HepG2 (cell line): ENCODE measurements around the gene GMNN. TPM values are rescaled to one million over a fixed set of nuclear protein-coding genes. Genes with fewer than 3 reads are reported as not detected.

Source experiments
- ATAC-seq: fragments of 200-7000 bp; cut with Tn5 transposase; 3 replicates; pipeline ENCODE4 v1.9.1; 2020; ENCODE audit warnings: mild to moderate bottlenecking, moderate library complexity
- BruUV-seq: library from RNA; stranded (reverse); fragments of 400-500 nt; replicated peaks from 2 replicates; lab custom pipeline; 2021; lab: Mats Ljungman, UMichigan
- CTCF ChIA-PET: fragments of 300-600 bp; formaldehyde crosslinking; extraction: SDS; loops from one replicate; lab custom pipeline; 2021; ENCODE audit warnings: low total read pairs, inconsistent platforms, low intra/inter-chr PET ratio; lab: Yijun Ruan, JAX
- POLR2A ChIA-PET: fragments of 350-600 bp; sonication (Branson Sonifier 250); formaldehyde crosslinking; loops from one replicate; lab custom pipeline; 2020; ENCODE audit warnings: antibody characterized with exemption, inconsistent platforms; lab: Yijun Ruan, JAX
- DNase-seq: peaks from one replicate; pipeline ENCODE4 v3.0.0-alpha.2; 2015; ENCODE audit warnings: low spot score
- FAIRE-seq: peaks from 3 replicates; lab custom pipeline; 2011; peaks lifted over from hg19 to GRCh38; lab: Jason Lieb, UNC
- H2AFZ ChIP-seq: one replicate; pipeline ENCODE4 v1.6.1; 2011; ENCODE audit warnings: low read length, inconsistent platforms
- H3K27ac ChIP-seq: fragments of 300-600 bp; 3 replicates; pipeline ENCODE4 v1.8.0; 2011; ENCODE audit warnings: mixed run types, mild to moderate bottlenecking, mixed read lengths, low read length, inconsistent platforms; ENCODE audit not compliant: insufficient read depth; ENCODE audit errors: extremely low read length
- H3K27me3 ChIP-seq, 2 experiments: fragments of 200-600 bp in 1 of 2; 2 replicates in 1 of 2; 3 replicates in 1 of 2; pipeline versions ENCODE4 v1.6.0 to v1.8.0; 2011; ENCODE audit warnings: low read length in 2 of 2, mild to moderate bottlenecking in 2 of 2, moderate library complexity in 2 of 2, inconsistent platforms in 1 of 2; ENCODE audit not compliant: insufficient read depth in 2 of 2, control insufficient read depth in 1 of 2
- H3K36me3 ChIP-seq, 2 experiments: fragments of 200-600 bp in 1 of 2; replicated peaks in 1 of 2; 2 replicates in 1 of 2; 3 replicates in 1 of 2; pipeline versions ENCODE4 v1.5.1 to v1.8.0; 2011; ENCODE audit warnings: low read length in 2 of 2, inconsistent platforms in 1 of 2; ENCODE audit not compliant: insufficient read depth in 2 of 2, control insufficient read depth in 1 of 2
- H3K4me1 ChIP-seq: 2 replicates; pipeline ENCODE4 v1.5.1; 2012; ENCODE audit warnings: low read length, inconsistent platforms; ENCODE audit not compliant: insufficient read depth
- H3K4me2 ChIP-seq: 2 replicates; pipeline ENCODE4 v1.6.0; 2011; ENCODE audit warnings: low read depth, low read length, inconsistent platforms
- H3K4me3 ChIP-seq, 3 experiments: fragments of 200-600 bp in 1 of 3; sonication (generic), shearing (Covaris generic) in 1 of 3; replicated peaks in 1 of 3; 2 replicates each; pipeline ENCODE4 v1.5.1; 2011 to 2016; ENCODE audit warnings: low read length in 3 of 3, inconsistent platforms in 2 of 3, low read depth in 2 of 3, mild to moderate bottlenecking in 2 of 3, control low read depth in 1 of 3, mixed read lengths in 1 of 3; ENCODE audit not compliant: insufficient read depth in 1 of 3
- H3K79me2 ChIP-seq: one replicate; pipeline ENCODE4 v1.6.1; 2011; ENCODE audit warnings: low read length, inconsistent platforms; ENCODE audit not compliant: insufficient read depth
- H3K9ac ChIP-seq: 2 replicates; pipeline ENCODE4 v1.6.0; 2011; ENCODE audit warnings: mild to moderate bottlenecking, low read depth, low read length, inconsistent platforms; ENCODE audit not compliant: insufficient read depth
- H3K9me3 ChIP-seq: 2 replicates; pipeline ENCODE4 v1.5.1; 2012; ENCODE audit warnings: mild to moderate bottlenecking, low read length
- H4K20me1 ChIP-seq: 2 replicates; pipeline ENCODE4 v1.6.0; 2011; ENCODE audit warnings: inconsistent platforms, mild to moderate bottlenecking, low read length, moderate library complexity; ENCODE audit not compliant: insufficient read depth
- HNF4A ChIP-seq: sonication (generic); formaldehyde crosslinking; IDR thresholded peaks from 2 replicates; pipeline ENCODE4 v1.4.0; 2020; ENCODE audit warnings: missing genetic modification reagents
- MAFF ChIP-seq: IDR thresholded peaks from 2 replicates; pipeline ENCODE4 v1.6.1; 2011; ENCODE audit warnings: low read depth, low read length, improper control_type of control experiment
- MAFK ChIP-seq, 2 experiments: IDR thresholded peaks in 1 of 2; conservative IDR thresholded peaks in 1 of 2; 2 replicates each; pipeline ENCODE4 v1.6.1; 2011; ENCODE audit warnings: improper control_type of control experiment in 2 of 2, low read length in 2 of 2
- NFE2L2 ChIP-seq: fragments of 150-350 bp; IDR thresholded peaks from 2 replicates; pipeline ENCODE4 v1.6.1; 2014; ENCODE audit warnings: low read length
- NFIB ChIP-seq: sonication (generic); formaldehyde crosslinking; IDR thresholded peaks from 2 replicates; pipeline ENCODE4 v1.9.0; 2021; ENCODE audit warnings: missing genetic modification reagents, mild to moderate bottlenecking, borderline replicate concordance
- RARA ChIP-seq: IDR thresholded peaks from 2 replicates; pipeline ENCODE4 v1.6.1; 2016; ENCODE audit warnings: missing genetic modification reagents, missing compliant biosample characterization
- ZBTB42 ChIP-seq: sonication (generic); formaldehyde crosslinking; IDR thresholded peaks from 2 replicates; pipeline ENCODE4 v1.5.0; 2020; ENCODE audit warnings: mild to moderate bottlenecking, missing genetic modification reagents
- ZFP90 ChIP-seq: sonication (generic); formaldehyde crosslinking; IDR thresholded peaks from 2 replicates; pipeline ENCODE4 v1.8.0; 2022; ENCODE audit warnings: missing genetic modification reagents, mild to moderate bottlenecking, inconsistent platforms, borderline replicate concordance
- ZFY ChIP-seq: sonication (generic); formaldehyde crosslinking; IDR thresholded peaks from 2 replicates; pipeline ENCODE4 v1.4.0; 2020; ENCODE audit warnings: missing genetic modification reagents
- ZMYM4 ChIP-seq: sonication (generic); formaldehyde crosslinking; IDR thresholded peaks from 2 replicates; pipeline ENCODE4 v1.8.1; 2023; ENCODE audit warnings: mild to moderate bottlenecking, missing genetic modification reagents
- ZNF274 ChIP-seq: sonication (generic); formaldehyde crosslinking; IDR thresholded peaks from 2 replicates; pipeline ENCODE4 v1.5.1; 2020; ENCODE audit warnings: mild to moderate bottlenecking, missing genetic modification reagents
- ZNF30 ChIP-seq: sonication (generic); formaldehyde crosslinking; IDR thresholded peaks from 2 replicates; pipeline ENCODE4 v1.5.0; 2020; ENCODE audit warnings: mild to moderate bottlenecking, missing genetic modification reagents
- ZNF616 ChIP-seq: sonication (generic); formaldehyde crosslinking; IDR thresholded peaks from 2 replicates; pipeline ENCODE4 v1.5.0; 2020; ENCODE audit warnings: low read depth, mild to moderate bottlenecking, missing genetic modification reagents
- ZNF644 ChIP-seq: IDR thresholded peaks from 2 replicates; pipeline ENCODE4 v1.6.1; 2016; ENCODE audit warnings: low read depth
- WGBS: methylation state at CpG from one replicate; pipeline ENCODE4 v1.1.6; 2017; ENCODE audit warnings: low lambda C conversion rate; 5-methylcytosine and 5-hydroxymethylcytosine counted together
- in situ Hi-C: cut with HindIII; loops from 2 replicates; pipeline ENCODE4 v1.10.0; 2017; ENCODE audit warnings: low pct_unique_long_range_greater_than_20kb; ENCODE audit not compliant: extremely low pct_ligation_motif_present
- intact Hi-C: fragments of 100-400 bp; cut with micrococcal nuclease; formaldehyde crosslinking; loops from one replicate; pipeline ENCODE4 v1.10.0; 2022; ENCODE audit not compliant: unreplicated experiment
- polyA plus RNA-seq, 8 experiments: library from polyadenylated mRNA; depleted of rRNA in 3 of 8; stranded (reverse) in 7 of 8; unstranded in 1 of 8; fragments of >200 nt; fragmentation: Illumina TruSeq in 4 of 8; extraction: Trizol in 4 of 8; gene quantifications; 2 replicates each; pipeline versions ENCODE4 v1.2.1 to v1.2.3, GENCODE V29; 2011 to 2016; ENCODE audit warnings: low read depth in 4 of 8, missing spikeins in 1 of 8, mixed read lengths in 1 of 8; ENCODE audit not compliant: insufficient read depth in 1 of 8
- total RNA-seq, 5 experiments: library from RNA; depleted of rRNA; stranded (reverse); fragments of >200 nt; fragmentation: Illumina TruSeq; extraction: Trizol; gene quantifications; 2 replicates each; pipeline ENCODE4 v1.2.3, GENCODE V29; 2016; ENCODE audit warnings: low read depth in 1 of 5
- TF ChIP-seq, protein P1 (sequence below): sonication (generic); formaldehyde crosslinking; IDR thresholded peaks from 2 replicates; pipeline ENCODE4 v1.4.0; 2020; ENCODE audit warnings: mild to moderate bottlenecking, missing genetic modification reagents
- TF ChIP-seq, protein P2 (sequence below): sonication (generic); formaldehyde crosslinking; IDR thresholded peaks from 2 replicates; pipeline ENCODE4 v1.4.0; 2020; ENCODE audit warnings: mild to moderate bottlenecking, missing genetic modification reagents
- TF ChIP-seq, protein P3 (sequence below): sonication (generic); formaldehyde crosslinking; IDR thresholded peaks from 2 replicates; pipeline ENCODE4 v1.4.0; 2020; ENCODE audit warnings: missing genetic modification reagents

The GMNN gene
- total and polyA plus RNA-seq, 2 of the 13 experiments (the other 11 are each of a cell fraction or from before 2014, with no cell fraction given) = 61.8 to 154 TPM

DNA sequence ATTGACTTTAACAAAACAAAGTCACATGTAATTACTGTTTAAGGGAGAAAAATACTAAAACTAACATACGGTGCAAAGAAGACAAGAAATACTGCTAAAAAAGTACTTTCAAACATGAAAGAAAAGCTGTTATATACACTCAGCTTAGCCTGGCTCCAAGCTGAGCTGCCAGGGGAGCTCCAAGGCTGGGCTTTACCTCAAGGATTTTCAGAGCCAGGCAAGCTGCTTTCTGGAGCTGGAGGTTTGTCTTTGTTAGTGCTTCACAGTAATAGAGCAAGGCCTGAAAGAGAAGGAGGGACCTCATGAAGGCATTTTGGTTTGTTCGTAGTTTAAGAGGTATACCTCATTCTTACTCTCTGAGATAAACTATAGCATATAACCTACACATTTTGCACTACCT, 43.6 kb downstream of the GMNN start (continued):
- TF ChIP-seq ZNF616 (CRISPR knock-in tag) = no peak

DNA sequence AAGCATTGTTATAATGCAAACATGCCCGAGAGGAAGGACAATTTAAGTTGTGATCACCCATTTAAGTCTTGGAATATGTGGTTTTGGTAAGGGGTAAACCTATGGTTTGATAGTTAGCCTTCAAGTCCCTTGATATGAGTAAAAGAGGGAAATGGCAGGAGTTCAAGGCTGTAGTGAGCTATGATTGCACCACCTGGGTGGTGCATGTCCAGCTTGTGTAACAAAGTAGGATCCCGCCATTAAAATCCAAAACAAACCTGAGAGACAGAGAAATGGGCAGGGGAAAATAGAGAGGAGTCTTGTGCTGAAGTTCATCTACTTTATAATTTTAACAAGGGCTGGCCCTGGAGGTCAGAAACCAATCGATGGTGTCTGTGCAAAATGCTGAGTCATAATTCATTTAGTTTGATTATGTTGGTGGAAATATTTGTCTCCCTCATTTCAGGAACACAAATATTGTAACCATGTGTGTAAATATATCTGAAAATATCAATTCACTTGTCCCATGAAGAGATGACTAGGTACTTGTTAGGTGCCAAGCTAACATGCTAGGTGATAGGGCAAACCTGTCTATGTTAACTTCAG, 47.2 kb downstream of the GMNN start:
- Histone ChIP-seq H3K36me3 (no peaks in the 10 kb centered on the region), H3K79me2 (no peaks in the 10 kb centered on the region), H3K27ac (peak overlapping the region; percentile 6), H3K9ac (no peak overlapping the region), H3K4me1 (peaks cover 51% of the 10 kb centered on the region), H3K4me2 (no peak overlapping the region), H3K27me3 (no peaks in the 10 kb centered on the region), H3K9me3 (no peaks in the 10 kb centered on the region), H4K20me1 (no peaks in the 10 kb centered on the region), H3K4me3 (no peak overlapping the region), H2AFZ (no peak overlapping the region)
- DNase-seq = no peak
- no peak for FAIRE-seq
- 0 out of 3 replicates have a peak, but pooled peaks have one; percentile 20 for ATAC-seq
- in situ Hi-C loops = no loop called here
- ChIA-PET POLR2A (interaction anchor here (1.0 to 1.8 kb wide), 2 partner anchors 20 to 100 kb away, joined by 3 to 5 read pairs; no protein-coding TSS in a partner anchor), CTCF (no interaction called here)
- WGBS = 64% methylated on average over 3 of the region's 3 CpGs
- BruUV-seq = no TSS peak
- intact Hi-C loops = no loop called here
- TF ChIP-seq ZFY (CRISPR knock-in tag) (no peak), ZFP90 (CRISPR knock-in tag) (no peak), MAFK (conservative IDR thresholded peaks at IDR 0.05 in 1 of 2, IDR thresholded peaks at IDR 0.05 in 1 of 2; ENCODE audit: low read length in 2 of 2) (peak; percentile 87 to 91), ZBTB42 (CRISPR knock-in tag) (no peak), NFIB (CRISPR knock-in tag) (no peak), ZNF274 (CRISPR knock-in tag) (no peak), ZMYM4 (CRISPR knock-in tag) (peak; percentile 47; the same call in 1 of the 2 replicates), RARA (0 out of 2 replicates have a peak, but pooled peaks have one; percentile 12), NFE2L2 (peak; percentile 97), ZNF30 (CRISPR knock-in tag) (no peak), HNF4A (CRISPR knock-in tag) (peak; percentile 48), ZNF644 (CRISPR knock-in tag) (peak; percentile 69), MAFF (peak; percentile 75)
- TF ChIP-seq, protein P1, sequence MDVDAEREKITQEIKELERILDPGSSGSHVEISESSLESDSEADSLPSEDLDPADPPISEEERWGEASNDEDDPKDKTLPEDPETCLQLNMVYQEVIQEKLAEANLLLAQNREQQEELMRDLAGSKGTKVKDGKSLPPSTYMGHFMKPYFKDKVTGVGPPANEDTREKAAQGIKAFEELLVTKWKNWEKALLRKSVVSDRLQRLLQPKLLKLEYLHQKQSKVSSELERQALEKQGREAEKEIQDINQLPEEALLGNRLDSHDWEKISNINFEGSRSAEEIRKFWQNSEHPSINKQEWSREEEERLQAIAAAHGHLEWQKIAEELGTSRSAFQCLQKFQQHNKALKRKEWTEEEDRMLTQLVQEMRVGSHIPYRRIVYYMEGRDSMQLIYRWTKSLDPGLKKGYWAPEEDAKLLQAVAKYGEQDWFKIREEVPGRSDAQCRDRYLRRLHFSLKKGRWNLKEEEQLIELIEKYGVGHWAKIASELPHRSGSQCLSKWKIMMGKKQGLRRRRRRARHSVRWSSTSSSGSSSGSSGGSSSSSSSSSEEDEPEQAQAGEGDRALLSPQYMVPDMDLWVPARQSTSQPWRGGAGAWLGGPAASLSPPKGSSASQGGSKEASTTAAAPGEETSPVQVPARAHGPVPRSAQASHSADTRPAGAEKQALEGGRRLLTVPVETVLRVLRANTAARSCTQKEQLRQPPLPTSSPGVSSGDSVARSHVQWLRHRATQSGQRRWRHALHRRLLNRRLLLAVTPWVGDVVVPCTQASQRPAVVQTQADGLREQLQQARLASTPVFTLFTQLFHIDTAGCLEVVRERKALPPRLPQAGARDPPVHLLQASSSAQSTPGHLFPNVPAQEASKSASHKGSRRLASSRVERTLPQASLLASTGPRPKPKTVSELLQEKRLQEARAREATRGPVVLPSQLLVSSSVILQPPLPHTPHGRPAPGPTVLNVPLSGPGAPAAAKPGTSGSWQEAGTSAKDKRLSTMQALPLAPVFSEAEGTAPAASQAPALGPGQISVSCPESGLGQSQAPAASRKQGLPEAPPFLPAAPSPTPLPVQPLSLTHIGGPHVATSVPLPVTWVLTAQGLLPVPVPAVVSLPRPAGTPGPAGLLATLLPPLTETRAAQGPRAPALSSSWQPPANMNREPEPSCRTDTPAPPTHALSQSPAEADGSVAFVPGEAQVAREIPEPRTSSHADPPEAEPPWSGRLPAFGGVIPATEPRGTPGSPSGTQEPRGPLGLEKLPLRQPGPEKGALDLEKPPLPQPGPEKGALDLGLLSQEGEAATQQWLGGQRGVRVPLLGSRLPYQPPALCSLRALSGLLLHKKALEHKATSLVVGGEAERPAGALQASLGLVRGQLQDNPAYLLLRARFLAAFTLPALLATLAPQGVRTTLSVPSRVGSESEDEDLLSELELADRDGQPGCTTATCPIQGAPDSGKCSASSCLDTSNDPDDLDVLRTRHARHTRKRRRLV (CRISPR knock-in tag) = no peak
- TF ChIP-seq, protein P2, sequence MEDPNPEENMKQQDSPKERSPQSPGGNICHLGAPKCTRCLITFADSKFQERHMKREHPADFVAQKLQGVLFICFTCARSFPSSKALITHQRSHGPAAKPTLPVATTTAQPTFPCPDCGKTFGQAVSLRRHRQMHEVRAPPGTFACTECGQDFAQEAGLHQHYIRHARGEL (CRISPR knock-in tag) = no peak
- TF ChIP-seq, protein P3, sequence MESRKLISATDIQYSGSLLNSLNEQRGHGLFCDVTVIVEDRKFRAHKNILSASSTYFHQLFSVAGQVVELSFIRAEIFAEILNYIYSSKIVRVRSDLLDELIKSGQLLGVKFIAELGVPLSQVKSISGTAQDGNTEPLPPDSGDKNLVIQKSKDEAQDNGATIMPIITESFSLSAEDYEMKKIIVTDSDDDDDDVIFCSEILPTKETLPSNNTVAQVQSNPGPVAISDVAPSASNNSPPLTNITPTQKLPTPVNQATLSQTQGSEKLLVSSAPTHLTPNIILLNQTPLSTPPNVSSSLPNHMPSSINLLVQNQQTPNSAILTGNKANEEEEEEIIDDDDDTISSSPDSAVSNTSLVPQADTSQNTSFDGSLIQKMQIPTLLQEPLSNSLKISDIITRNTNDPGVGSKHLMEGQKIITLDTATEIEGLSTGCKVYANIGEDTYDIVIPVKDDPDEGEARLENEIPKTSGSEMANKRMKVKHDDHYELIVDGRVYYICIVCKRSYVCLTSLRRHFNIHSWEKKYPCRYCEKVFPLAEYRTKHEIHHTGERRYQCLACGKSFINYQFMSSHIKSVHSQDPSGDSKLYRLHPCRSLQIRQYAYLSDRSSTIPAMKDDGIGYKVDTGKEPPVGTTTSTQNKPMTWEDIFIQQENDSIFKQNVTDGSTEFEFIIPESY (CRISPR knock-in tag) = peak; percentile 48; the same call in 1 of the 2 replicates
